IPS-11a (cell line): Measurements from ENCODE around the gene SMC1A.

Experiments used
- H3K4me3 ChIP-seq: one replicate; pipeline ENCODE4 v1.5.1; 2013; ENCODE audit warnings: low read depth, low read length, control low read depth

The SMC1A gene

DNA sequence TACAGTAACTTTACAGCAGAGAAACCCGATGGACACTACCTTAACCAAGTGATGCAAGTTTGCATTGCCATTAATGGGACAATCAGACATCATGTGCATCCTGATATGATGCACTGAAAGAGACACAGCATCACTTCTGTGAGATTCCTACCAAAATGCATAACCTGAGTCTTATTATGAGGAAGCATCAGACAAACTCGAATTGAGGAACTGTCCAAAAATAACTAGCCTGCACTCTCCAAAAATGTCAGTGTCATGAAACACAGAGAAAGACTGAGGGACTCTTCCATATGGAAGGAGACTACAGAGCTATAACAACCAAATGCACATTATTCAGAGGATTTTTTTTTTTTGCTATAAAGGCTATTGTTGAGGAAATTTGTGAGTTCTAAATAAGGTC lies 74.5 kb downstream of the SMC1A start:
- no peak overlapping the region for H3K4me3 ChIP-seq

DNA sequence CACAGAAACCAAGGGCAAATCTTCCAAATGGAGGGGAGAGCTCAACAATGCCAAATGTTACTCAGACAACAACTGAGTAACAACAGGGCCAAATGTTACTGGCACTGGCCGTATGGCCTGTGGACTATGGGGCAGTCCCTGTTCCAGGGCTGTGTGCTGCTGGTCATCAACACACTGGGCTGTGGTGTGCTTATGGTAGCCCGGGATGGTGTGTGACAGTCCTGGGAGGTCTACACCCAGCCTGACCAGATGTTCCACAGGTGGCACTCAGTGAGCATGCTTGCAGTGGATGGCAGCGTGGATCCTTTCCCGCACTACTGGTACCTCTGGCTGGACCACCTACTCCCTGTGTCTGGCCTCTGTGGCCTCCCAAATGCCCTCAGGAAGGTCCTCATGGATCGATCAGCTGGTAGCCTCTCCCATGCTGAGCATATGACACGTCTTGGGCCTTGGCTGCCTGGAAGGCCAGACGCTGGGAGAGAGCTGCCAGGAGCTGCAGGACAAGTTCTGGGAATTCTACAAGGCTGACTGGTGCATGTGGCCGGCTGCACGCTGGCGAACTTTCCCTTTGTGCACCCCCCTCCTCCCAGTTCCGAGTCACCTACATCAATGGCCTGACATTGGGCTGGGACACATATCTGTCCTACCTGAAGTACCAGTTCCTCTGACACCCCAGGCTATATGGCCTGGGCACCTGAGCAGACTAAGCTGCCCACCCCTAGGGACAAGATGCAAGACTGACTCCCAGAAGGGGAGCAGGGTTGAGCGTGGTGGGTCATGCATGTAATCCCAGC lies 81.4 kb downstream of the SMC1A start:
- no peak overlapping the region for H3K4me3 ChIP-seq

DNA sequence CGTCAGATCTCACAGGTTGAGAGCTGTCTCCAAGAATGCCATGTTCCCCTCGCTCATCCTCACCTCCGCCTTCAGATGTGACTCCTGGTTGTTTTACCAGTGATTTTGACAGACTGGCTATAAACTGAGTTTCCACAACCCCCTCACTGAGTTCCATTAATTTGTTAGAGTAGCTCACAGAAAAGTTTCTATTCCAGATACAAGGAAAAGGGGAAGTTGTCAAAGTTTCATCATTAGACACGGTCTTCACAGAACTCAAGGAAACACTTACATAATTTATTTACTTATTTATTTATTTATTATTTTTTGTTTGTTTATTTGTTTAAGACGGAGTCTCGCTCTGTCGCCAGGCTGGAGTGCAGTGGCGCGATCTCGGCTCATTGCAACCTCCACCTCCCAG lies 85.4 kb downstream of the SMC1A start:
- H3K4me3 ChIP-seq: no peak overlapping the region

DNA sequence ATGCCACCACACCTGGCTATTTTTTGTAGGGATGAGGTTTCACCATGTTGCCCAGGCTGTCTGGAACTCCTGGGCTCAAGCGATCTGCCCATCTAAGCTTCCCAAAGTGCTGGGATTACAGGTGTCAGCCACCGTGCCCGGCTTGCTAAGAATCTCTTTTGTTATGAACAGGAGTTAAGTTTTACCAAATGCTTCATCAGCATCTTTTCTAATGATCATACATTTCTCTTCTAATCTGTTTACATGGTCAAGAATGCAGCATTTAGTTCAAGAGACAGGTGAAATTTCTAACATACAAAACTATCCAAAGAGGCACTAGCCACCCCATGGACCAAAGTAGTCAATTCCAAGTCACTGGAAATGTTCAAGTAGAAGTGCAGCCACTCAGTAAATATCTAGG lies 88.6 kb downstream of the SMC1A start:
- H3K4me3 ChIP-seq: no peak overlapping the region

DNA sequence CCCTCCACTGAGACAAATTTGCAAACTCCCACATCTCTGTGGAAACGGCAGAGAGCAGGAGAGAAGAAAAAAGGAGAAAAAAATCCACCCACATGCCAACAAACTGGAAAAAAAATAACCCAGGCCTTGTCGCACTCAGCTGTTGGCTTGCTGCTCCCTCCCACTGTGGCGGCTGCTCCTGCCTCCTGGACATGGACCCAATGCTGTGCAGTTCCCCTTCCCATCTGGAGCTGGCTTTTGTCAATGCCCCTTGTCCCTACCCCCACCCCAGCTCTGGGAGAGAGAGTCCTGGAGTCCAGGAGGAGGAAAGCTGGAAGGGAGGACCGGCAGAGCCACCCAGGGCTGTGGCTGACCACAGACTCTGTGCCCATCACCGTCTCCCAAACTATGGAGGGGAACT lies 90.2 kb downstream of the SMC1A start:
- H3K4me3 ChIP-seq: no peak overlapping the region

DNA sequence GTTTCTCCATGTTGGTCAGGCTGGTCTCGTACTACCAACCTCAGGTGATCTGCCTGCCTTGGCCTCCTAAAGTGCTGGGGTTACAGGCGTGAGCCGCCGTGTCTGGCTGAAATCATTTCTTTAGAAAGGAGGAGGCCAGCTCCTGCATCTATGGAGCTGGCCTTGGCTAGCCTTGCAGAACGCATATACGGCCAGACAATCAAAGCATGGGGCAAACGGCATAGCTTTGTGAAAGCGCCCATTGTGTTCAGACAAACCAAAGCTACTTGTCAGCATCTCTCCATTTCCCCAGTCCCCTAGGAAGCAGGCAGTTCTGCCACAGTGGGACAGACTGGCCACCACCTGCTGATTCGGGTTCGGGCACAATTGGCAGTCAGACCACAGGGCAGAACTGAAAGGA lies 92.1 kb downstream of the SMC1A start:
- H3K4me3 ChIP-seq: no peak overlapping the region

DNA sequence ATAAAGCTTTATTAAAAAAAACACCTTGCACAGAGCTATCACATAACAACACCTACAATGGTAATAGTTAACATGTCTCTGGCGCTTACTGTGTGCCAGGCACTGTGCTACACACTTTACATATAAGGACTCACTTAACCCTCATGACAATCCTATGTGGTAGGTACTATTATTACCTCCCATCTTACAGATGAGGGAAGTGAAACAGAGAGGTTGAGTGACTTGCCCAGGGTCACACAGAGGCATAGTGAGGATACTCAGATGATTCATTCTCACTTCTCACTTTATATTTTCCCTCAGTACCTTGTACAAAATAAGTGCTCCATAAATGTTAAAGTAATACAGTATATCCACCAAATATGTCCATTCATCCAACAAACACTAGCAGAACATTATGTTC lies 97.7 kb downstream of the SMC1A start:
- H3K4me3 ChIP-seq: no peak overlapping the region
